ENCODE results near the gene RASGRF2. TPM values are rescaled to one million over a fixed set of nuclear protein-coding genes. Genes with fewer than 3 reads are reported as not detected.

RASGRF2 gene
- total RNA-seq, 4 donors from 2014 or later, result 19.5 to 45.3 (median 34.6) TPM

DNA sequence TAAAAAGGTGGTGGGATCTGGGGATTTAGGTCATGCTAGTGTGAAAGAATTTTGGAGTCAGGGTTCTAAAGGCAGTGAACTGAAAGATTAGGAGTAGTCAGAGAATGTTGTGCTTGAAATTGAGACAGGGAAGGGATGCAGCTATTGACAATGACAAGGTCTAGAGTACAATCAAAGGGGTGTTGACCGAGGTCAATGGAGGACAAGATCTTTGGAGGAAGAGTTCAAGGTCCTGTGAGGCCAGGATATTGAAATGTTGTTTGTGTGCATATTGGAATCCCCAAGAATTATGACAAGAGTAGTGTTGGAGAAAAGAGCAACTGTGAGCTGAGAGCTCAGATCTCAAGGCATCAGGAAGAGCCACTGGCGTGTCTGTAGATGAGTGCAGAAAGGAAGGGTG is 116.9 kb downstream of the RASGRF2 start:
- H3K27me3 ChIP-seq, result no peaks in the 10 kb centered on the region
- no peak overlapping the region for H3K27ac ChIP-seq
- peaks cover 0 to 18% (median 0%) of the 10 kb centered on the region in 3 donors for H3K36me3 ChIP-seq
- no peak for TF ChIP-seq POLR2A (IDR thresholded peaks at IDR 0.05)
- no peak for TF ChIP-seq EP300 (IDR thresholded peaks at IDR 0.05)
- TF ChIP-seq, protein P1, sequence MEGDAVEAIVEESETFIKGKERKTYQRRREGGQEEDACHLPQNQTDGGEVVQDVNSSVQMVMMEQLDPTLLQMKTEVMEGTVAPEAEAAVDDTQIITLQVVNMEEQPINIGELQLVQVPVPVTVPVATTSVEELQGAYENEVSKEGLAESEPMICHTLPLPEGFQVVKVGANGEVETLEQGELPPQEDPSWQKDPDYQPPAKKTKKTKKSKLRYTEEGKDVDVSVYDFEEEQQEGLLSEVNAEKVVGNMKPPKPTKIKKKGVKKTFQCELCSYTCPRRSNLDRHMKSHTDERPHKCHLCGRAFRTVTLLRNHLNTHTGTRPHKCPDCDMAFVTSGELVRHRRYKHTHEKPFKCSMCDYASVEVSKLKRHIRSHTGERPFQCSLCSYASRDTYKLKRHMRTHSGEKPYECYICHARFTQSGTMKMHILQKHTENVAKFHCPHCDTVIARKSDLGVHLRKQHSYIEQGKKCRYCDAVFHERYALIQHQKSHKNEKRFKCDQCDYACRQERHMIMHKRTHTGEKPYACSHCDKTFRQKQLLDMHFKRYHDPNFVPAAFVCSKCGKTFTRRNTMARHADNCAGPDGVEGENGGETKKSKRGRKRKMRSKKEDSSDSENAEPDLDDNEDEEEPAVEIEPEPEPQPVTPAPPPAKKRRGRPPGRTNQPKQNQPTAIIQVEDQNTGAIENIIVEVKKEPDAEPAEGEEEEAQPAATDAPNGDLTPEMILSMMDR (IDR thresholded peaks at IDR 0.05), result no peak
- no peaks in the 10 kb centered on the region for H3K4me1 ChIP-seq
- 87 to 89% methylated on average over 2 of the region's 2 CpGs for WGBS, 2 donors
- H3K9me3 ChIP-seq, result peaks cover 0 to 11% (median 2%) of the 10 kb centered on the region in 4 donors
- no peak overlapping the region for H3K4me3 ChIP-seq
- DNase-seq (ENCODE audit: low spot score in 2 of 2), result no peak

DNA sequence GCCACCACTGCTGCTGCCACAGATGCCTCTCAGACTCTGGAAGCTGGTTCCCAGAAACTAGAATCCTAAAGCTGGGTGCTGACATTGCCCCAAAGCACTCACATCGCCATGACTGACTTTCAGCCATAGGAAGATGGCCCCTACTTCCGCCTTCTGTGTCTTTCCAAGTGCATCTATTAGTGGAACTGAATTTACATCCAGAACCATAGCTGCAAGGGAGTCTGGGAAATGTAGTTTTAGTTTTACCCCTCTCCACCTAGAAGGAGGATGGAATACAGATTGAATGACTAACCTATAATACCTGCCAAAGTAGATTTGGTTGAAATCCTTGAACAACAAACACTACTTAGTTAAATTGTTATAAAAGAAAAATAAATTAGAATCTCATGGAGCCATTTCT is 118.8 kb downstream of the RASGRF2 start:
- no peak overlapping the region for H3K27ac ChIP-seq
- H3K9me3 ChIP-seq, result peaks cover 0 to 11% (median 2%) of the 10 kb centered on the region in 4 donors
- WGBS, 2 donors, result 93 to 100% methylated on average over 2 of the region's 2 CpGs
- no peak for DNase-seq (ENCODE audit: low spot score in 2 of 2)
- no peak overlapping the region for H3K4me3 ChIP-seq
- no peaks in the 10 kb centered on the region for H3K27me3 ChIP-seq
- TF ChIP-seq POLR2A (IDR thresholded peaks at IDR 0.05) (no peak), EP300 (IDR thresholded peaks at IDR 0.05) (no peak)
- TF ChIP-seq, protein P1 (IDR thresholded peaks at IDR 0.05), result no peak
- no peaks in the 10 kb centered on the region for H3K4me1 ChIP-seq
- H3K36me3 ChIP-seq, result peaks cover 0 to 9% (median 0%) of the 10 kb centered on the region in 3 donors

DNA sequence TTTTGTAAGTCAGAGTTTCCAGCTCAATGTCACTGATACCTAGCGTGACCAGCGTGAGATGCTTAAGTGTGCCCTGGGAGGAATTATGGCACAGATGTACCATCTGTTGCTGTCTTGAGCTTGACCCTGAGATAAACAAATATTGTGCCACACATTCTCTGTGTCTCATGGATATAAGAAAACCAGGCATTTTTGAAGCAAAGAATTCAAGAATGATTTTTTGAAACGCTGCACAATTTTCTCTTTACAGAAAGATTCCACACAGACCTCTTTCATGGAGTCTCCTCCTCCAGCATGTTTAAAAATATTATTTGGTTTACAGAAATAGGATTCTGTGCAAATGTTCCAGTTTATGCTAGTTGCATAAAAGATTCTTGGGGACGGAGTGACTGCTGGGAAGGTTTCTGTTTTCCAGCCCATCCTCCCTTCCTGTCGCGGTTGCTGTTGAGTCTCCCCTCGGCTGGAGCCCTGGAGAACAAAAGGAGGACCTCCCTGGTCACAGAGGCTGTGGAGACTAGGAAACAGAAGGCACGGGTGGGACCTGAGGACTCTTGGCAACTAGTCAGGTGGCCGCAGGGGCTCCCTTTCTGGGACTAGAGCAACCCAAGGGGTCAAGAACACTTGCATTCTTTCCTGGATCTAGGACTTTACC is 120.8 kb downstream of the RASGRF2 start:
- DNase-seq (ENCODE audit: low spot score in 2 of 2), result no peak
- no peak overlapping the region for H3K4me3 ChIP-seq
- H3K9me3 ChIP-seq, result peaks cover 0 to 11% (median 2%) of the 10 kb centered on the region in 4 donors
- peak overlapping the region in 2 of 4 donors; percentile 59 to 68 for H3K27ac ChIP-seq
- H3K4me1 ChIP-seq, result no peaks in the 10 kb centered on the region
- 56 to 68% methylated on average over 9 of the region's 9 CpGs for WGBS, 2 donors
- no peaks in the 10 kb centered on the region for H3K27me3 ChIP-seq
- H3K36me3 ChIP-seq, result peaks cover 0 to 9% (median 0%) of the 10 kb centered on the region in 3 donors
- TF ChIP-seq EP300 (IDR thresholded peaks at IDR 0.05) (no peak), POLR2A (IDR thresholded peaks at IDR 0.05) (no peak)
- TF ChIP-seq, protein P1 (IDR thresholded peaks at IDR 0.05), result no peak

DNA sequence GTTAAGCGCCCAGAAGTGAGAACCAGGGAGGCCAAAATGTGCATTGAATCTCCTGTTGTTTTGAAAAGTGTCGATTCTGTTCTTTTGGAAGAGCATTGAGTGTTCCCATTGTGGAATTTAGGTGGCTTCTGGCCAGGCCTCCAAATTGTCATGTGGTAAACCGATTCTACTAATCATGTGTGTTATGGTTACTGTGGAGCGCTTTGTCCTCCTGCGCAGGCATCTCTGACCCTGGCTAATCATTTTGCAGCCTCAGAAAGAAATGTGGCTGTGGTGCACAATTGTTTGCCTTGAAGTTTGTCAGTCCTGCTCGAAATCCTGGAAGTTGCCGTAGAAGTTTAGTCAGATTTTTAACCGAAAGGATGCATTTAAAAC is 121.3 kb downstream of the RASGRF2 start:
- peak in 1 of 2 donors; percentile 63 for DNase-seq (ENCODE audit: low spot score in 2 of 2)
- H3K27ac ChIP-seq, result peak overlapping the region in 2 of 4 donors; percentile 59 to 68

DNA sequence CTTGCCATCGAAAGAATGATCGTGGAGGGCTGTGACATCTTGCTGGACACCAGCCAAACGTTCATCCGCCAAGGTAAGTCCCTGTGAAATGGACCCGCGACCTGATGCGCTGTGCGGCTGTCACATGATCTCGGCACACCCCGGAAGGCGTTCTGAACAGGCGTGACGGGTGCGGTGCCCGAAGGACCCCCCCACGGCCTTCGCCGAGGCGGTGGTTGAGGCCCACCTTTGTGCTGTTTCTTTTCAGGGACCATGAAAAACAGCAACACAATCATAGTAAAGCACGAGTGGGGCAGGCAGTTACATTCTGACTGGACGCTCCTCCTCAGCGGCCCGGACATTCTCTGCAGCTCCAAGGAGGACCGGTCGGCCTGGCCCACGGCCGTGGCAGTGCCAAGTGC is 126.7 kb downstream of the RASGRF2 start:
- no peaks in the 10 kb centered on the region for H3K27me3 ChIP-seq
- peaks cover 0 to 11% (median 0%) of the 10 kb centered on the region in 3 donors for H3K36me3 ChIP-seq
- 93 to 95% methylated on average over 24 to 27 of the region's 27 CpGs for WGBS, 2 donors
- H3K9me3 ChIP-seq, result no peaks in the 10 kb centered on the region
- H3K27ac ChIP-seq, result no peak overlapping the region
- no peak overlapping the region for H3K4me3 ChIP-seq
- TF ChIP-seq POLR2A (IDR thresholded peaks at IDR 0.05) (no peak), EP300 (IDR thresholded peaks at IDR 0.05) (no peak)
- no peak for DNase-seq (ENCODE audit: low spot score in 2 of 2)
- no peaks in the 10 kb centered on the region for H3K4me1 ChIP-seq

More for the DNA sequence above, 121.3 kb downstream of the RASGRF2 start:
- WGBS, 2 donors, result 63 to 67% methylated on average over 8 of the region's 8 CpGs
- Histone ChIP-seq H3K27me3 (no peaks in the 10 kb centered on the region), H3K4me1 (no peaks in the 10 kb centered on the region), H3K9me3 (peaks cover 0 to 11% (median 2%) of the 10 kb centered on the region in 4 donors), H3K4me3 (no peak overlapping the region), H3K36me3 (peaks cover 0 to 10% (median 0%) of the 10 kb centered on the region in 3 donors)
- TF ChIP-seq POLR2A (IDR thresholded peaks at IDR 0.05) (no peak), EP300 (IDR thresholded peaks at IDR 0.05) (peak in 1 of 2 donors; percentile 33)
- TF ChIP-seq, protein P1 (IDR thresholded peaks at IDR 0.05), result no peak
